Bronchial epithelial cell (primary cell): ENCODE data around the gene AGTRAP. TPM values are rescaled to one million over a fixed set of nuclear protein-coding genes. Genes with fewer than 3 reads are reported as not detected.
A peak's percentile ranks its signal among the peaks of the same experiment; 100 is the strongest.

Experiments
- DNase-seq: peaks from one replicate; pipeline ENCODE4 v3.0.0-alpha.2; 2010; ENCODE audit warnings: low read depth
- FAIRE-seq: peaks from 2 replicates; lab custom pipeline; 2011; peaks lifted over from hg19 to GRCh38; lab: Jason Lieb, UNC
- H3K27me3 ChIP-seq: 2 replicates; pipeline ENCODE4 v1.5.1; 2011; ENCODE audit warnings: low read length; ENCODE audit not compliant: control insufficient read depth, insufficient read depth
- H3K36me3 ChIP-seq: 2 replicates; pipeline ENCODE4 v1.5.1; 2011; ENCODE audit warnings: low read length; ENCODE audit not compliant: control insufficient read depth, insufficient read depth
- H3K4me3 ChIP-seq: 2 replicates; pipeline ENCODE4 v1.5.1; 2011; ENCODE audit warnings: mild to moderate bottlenecking, low read depth, low read length, control low read depth
- total RNA-seq: library from RNA; depleted of rRNA; stranded (reverse); fragments of >200 nt; gene quantifications from 2 replicates; pipeline ENCODE4 v1.2.1, GENCODE V29; 2014
- TF ChIP-seq, protein P1 (sequence below): IDR thresholded peaks from 2 replicates; pipeline ENCODE4 v1.5.1; 2011; ENCODE audit warnings: mild to moderate bottlenecking, moderate library complexity, low read length, control low read depth, inconsistent platforms; ENCODE audit not compliant: insufficient read depth, severe bottlenecking

The AGTRAP gene
- total RNA-seq, 1 donor from 2014 or later: 55.3 TPM

DNA sequence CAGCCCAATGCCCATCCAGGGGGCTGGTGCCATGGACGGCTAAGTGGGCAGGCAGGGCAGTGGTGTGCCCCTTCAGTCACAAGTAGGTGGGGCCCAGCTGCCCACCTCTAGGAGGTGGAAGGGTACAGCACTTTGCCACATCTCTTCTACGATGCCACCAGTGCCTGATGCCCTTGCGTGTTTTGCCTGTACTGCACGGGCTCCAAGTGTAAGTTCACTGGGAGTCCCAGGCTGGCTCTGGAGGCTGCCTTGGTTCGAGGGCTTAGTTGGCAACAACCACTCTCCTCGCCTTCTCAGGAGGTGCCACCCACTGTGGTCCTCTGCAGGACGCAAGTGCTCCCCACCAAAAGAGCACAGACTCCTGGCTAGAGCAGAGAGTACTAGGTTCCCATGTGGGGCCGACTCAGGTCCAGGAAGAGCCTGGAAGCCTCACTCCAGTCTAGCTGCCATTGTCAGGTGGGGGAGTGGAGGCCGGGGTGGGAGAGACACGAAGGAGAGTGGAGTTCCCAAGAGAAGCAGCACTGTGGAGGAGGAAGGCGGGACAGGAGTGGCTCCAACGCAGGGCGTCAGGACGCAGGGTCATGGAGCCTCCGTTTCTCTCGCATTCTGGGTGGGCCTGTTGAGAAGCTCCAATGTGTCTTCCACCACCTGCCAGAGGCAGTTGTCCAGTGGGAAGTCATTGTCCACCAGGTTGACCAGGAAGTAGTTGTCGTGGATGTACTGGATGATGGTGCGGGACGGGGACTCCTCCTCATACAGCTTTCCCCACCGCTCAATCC lies 54.4 kb downstream of the AGTRAP start:
- H3K27me3 ChIP-seq: no peaks in the 10 kb centered on the region
- TF ChIP-seq, protein P1, sequence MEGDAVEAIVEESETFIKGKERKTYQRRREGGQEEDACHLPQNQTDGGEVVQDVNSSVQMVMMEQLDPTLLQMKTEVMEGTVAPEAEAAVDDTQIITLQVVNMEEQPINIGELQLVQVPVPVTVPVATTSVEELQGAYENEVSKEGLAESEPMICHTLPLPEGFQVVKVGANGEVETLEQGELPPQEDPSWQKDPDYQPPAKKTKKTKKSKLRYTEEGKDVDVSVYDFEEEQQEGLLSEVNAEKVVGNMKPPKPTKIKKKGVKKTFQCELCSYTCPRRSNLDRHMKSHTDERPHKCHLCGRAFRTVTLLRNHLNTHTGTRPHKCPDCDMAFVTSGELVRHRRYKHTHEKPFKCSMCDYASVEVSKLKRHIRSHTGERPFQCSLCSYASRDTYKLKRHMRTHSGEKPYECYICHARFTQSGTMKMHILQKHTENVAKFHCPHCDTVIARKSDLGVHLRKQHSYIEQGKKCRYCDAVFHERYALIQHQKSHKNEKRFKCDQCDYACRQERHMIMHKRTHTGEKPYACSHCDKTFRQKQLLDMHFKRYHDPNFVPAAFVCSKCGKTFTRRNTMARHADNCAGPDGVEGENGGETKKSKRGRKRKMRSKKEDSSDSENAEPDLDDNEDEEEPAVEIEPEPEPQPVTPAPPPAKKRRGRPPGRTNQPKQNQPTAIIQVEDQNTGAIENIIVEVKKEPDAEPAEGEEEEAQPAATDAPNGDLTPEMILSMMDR: no peak
- FAIRE-seq (no peak), DNase-seq (no peak)
- H3K4me3 ChIP-seq: no peak overlapping the region
- peaks cover 13% of the 10 kb centered on the region for H3K36me3 ChIP-seq

DNA sequence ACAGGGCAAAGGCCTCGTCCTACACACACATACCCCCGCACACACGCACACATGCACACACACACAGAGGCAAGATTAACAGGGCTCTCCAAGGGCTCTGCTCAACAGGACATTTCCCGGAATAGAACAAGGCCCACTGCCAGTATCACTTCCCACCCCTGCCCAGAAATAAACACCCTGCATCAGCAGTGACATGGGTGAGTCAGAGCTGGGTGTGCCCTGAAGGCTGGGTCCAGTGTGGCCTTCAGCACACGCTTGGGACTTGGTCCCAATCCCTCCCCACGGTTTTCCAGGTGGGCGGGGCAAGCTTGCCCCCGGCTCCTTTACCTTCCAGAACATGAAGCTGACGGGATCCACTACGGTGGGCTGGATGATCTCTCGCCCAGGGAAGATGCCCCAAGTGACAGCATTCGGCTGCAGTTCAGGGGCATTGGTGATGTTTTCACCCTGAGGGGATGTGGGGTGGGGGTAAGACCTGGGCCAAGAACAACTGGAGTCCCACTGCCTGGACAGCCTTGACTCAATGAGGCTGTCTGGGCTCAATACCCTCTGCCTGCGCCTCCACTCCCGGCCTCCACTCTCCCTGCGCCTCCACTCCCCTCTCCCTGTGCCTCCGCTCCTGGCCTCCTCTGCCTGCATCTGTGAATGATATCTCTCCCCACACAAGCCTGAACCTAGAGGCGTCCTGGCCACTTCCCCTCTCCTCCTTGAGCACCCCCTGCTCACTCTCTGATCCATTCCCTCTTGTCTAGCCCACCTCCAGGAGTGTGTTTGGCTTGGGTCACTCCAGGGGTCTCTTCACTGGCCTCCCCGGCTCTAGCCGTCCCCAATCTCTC lies 55.2 kb downstream of the AGTRAP start:
- DNase-seq (peak; percentile 81), FAIRE-seq (peak; percentile 83)
- TF ChIP-seq, protein P1: no peak
- Histone ChIP-seq H3K36me3 (peaks cover 18% of the 10 kb centered on the region), H3K27me3 (no peaks in the 10 kb centered on the region), H3K4me3 (no peak overlapping the region)

DNA sequence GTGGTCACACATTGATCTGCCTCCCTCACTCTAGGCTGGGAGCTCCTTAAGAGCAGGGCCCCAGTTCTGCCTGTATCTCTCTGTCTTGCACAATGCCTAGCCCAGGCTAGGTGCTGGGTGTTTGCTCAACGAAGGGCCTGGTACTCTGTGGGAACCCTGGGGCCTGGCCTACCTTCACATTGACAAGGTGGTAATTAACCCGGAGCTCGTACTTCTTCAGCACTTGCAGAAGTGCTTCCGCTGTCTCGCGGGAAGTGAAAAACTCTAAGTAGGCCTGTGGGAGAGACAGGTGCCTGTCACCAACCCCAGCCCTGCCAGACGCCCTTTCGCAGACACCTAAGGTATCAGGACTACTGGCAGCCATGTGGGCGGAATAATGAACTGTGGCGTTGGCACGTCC lies 56.2 kb downstream of the AGTRAP start:
- Histone ChIP-seq H3K27me3 (no peaks in the 10 kb centered on the region), H3K36me3 (peaks cover 19% of the 10 kb centered on the region), H3K4me3 (no peak overlapping the region)
- TF ChIP-seq, protein P1: no peak
- no peak for DNase-seq
- FAIRE-seq: no peak

DNA sequence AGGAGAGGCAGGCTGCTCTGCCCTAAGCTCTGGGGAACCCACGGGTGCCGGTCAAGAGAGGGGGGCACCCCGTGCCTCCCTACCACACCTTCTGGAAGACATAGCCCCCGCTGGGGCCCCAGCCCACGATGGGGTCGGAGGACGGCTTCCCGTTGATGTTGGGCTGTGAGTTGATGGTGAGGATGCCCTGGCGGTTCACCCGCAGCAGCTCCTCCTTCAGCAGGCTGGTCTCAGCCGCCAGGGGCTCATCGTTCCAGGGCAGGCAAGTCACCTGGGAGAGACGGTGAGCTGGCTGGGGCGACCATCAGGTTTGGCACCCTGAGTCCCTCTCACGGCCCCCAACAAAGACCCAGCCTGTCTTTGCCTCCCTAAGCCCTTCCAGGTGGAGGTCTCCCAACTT lies 57.9 kb downstream of the AGTRAP start:
- Histone ChIP-seq H3K36me3 (peaks cover 19% of the 10 kb centered on the region), H3K4me3 (no peak overlapping the region), H3K27me3 (no peaks in the 10 kb centered on the region)
- FAIRE-seq: no peak
- TF ChIP-seq, protein P1: no peak
- DNase-seq: no peak

DNA sequence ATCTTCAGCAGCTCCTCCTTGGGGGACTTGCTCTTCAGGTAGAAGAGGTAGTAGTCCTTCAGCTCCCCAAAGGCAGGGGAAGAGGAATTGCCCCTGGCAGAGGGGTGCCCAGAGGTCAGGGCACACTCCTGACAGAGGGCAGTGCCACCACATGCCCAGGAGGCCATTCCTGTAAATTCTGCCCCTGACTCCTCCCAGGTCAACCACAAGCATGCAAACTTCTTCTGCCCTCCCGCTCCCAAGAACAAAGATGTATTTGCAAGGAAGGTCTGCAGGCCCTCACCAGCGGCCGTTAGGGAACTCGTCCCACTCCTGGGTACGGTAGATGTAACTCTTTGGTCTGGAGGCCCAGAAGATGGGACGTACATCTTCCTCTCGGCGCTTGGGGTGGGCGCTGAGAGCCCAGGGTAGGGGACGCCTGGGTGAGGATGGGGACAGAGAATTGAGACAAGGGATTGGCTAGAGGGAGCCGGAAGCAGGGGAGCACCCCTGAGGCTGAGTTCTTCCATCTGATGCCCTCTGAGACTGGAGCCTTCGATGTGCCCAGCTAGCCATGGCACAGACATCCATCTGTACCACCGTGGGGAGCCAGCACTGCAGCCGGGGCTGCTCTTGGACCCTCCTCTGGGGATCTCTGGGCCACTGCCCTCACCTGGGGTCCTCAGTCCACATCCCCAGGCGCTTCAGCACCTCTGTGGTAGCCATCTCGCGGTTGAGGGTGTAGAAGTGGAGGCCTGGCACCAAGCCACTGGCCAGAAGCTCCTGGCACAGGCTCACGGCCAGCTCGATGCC lies 58.7 kb downstream of the AGTRAP start:
- Histone ChIP-seq H3K27me3 (no peaks in the 10 kb centered on the region), H3K4me3 (no peak overlapping the region), H3K36me3 (peaks cover 20% of the 10 kb centered on the region)
- no peak for DNase-seq
- FAIRE-seq: no peak
- TF ChIP-seq, protein P1: no peak
